Panc1 (cell line): Measurements from ENCODE around the gene PI4K2B. TPM values are rescaled to one million over a fixed set of nuclear protein-coding genes. Genes with fewer than 3 reads are reported as not detected.

Experiments
- ATAC-seq: fragments of 200-7000 bp; cut with Tn5 transposase; 2 replicates; pipeline ENCODE4 v1.9.1; 2020; ENCODE audit warnings: mild to moderate bottlenecking, moderate library complexity
- BruUV-seq: library from RNA; stranded (reverse); fragments of 400-500 nt; replicated peaks from 2 replicates; lab custom pipeline; 2021; lab: Mats Ljungman, UMichigan
- CTCF ChIA-PET: fragments of 300-600 bp; sonication (Branson Sonifier 250); formaldehyde crosslinking; loops from one replicate; lab custom pipeline; 2022; ENCODE audit warnings: antibody characterized with exemption; lab: Charles Lee
- POLR2A ChIA-PET: fragments of 300-600 bp; sonication (Branson Sonifier 250); formaldehyde crosslinking; loops from one replicate; lab custom pipeline; 2022; ENCODE audit warnings: antibody characterized with exemption; lab: Charles Lee
- DNase-seq: peaks from one replicate; pipeline ENCODE4 v3.0.0-alpha.2; 2010; ENCODE audit warnings: low read depth, low spot score
- H3K27ac ChIP-seq: 2 replicates; pipeline ENCODE4 v1.5.1; 2011; ENCODE audit warnings: mild to moderate bottlenecking, low read length, inconsistent platforms
- H3K27me3 ChIP-seq: fragments of 200-500 bp; sonication (Bioruptor generic); 2 replicates; pipeline ENCODE4 v1.6.0; 2014; ENCODE audit warnings: low read length, inconsistent platforms; ENCODE audit not compliant: control insufficient read depth, insufficient read depth
- H3K36me3 ChIP-seq: fragments of 200-500 bp; sonication (Bioruptor generic); 2 replicates; pipeline ENCODE4 v1.5.1; 2014; ENCODE audit warnings: inconsistent platforms, mild to moderate bottlenecking, low read length, moderate library complexity; ENCODE audit not compliant: control insufficient read depth, insufficient read depth
- H3K4me1 ChIP-seq: 2 replicates; pipeline ENCODE4 v1.5.1; 2011; ENCODE audit warnings: inconsistent platforms, mild to moderate bottlenecking, low read length, moderate library complexity; ENCODE audit not compliant: control insufficient read depth, insufficient read depth
- H3K4me3 ChIP-seq, 2 experiments: 2 replicates each; pipeline ENCODE4 v1.5.1; 2011 to 2012; ENCODE audit warnings: low read depth in 2 of 2, low read length in 2 of 2, mild to moderate bottlenecking in 2 of 2, inconsistent platforms in 1 of 2, moderate library complexity in 1 of 2
- H3K9me3 ChIP-seq: fragments of 200-500 bp; sonication (Bioruptor generic); 2 replicates; pipeline ENCODE4 v1.5.1; 2014; ENCODE audit warnings: low read depth, mild to moderate bottlenecking, inconsistent platforms, low read length, moderate library complexity; ENCODE audit not compliant: control insufficient read depth, insufficient read depth
- POLR2AphosphoS5 ChIP-seq: IDR thresholded peaks from 2 replicates; pipeline ENCODE4 v1.6.1; 2012; ENCODE audit warnings: mild to moderate bottlenecking, low read depth, low read length, moderate library complexity
- REST ChIP-seq, 2 experiments: IDR thresholded peaks; 2 replicates each; pipeline ENCODE4 v1.6.1; 2011 to 2012; ENCODE audit warnings: low read depth in 2 of 2, control low read depth in 1 of 2, low read length in 1 of 2, mild to moderate bottlenecking in 1 of 2, moderate library complexity in 1 of 2; ENCODE audit not compliant: insufficient read depth in 1 of 2
- SIN3A ChIP-seq: IDR thresholded peaks from 2 replicates; pipeline ENCODE4 v1.6.1; 2012; ENCODE audit warnings: low read depth, mild to moderate bottlenecking, low read length, moderate library complexity, borderline replicate concordance; ENCODE audit not compliant: insufficient read depth
- TCF7L2 ChIP-seq: IDR thresholded peaks from 2 replicates; pipeline ENCODE4 v1.6.1; 2011; ENCODE audit warnings: mild to moderate bottlenecking, low read depth, low read length, inconsistent platforms
- in situ Hi-C: cut with HindIII; loops from 2 replicates; pipeline ENCODE4 v1.10.0; 2016; ENCODE audit warnings: low sequenced_read_pairs, low pct_unique_long_range_greater_than_20kb
- intact Hi-C: fragments of 100-400 bp; cut with micrococcal nuclease; formaldehyde crosslinking; loops from one replicate; pipeline ENCODE4 v1.10.0; 2022; ENCODE audit not compliant: unreplicated experiment
- total RNA-seq: library from RNA; stranded (reverse); gene quantifications from one replicate; pipeline ENCODE4 v1.2.1, GENCODE V29; 2021; ENCODE audit not compliant: unreplicated experiment
- TF ChIP-seq, protein P1 (sequence below): fragments of 450-650 bp; IDR thresholded peaks from 2 replicates; pipeline ENCODE4 v1.5.1; 2017; ENCODE audit warnings: mild to moderate bottlenecking

Gene PI4K2B
- total RNA-seq, 1 experiment from 2014 or later = 9.6 TPM

DNA sequence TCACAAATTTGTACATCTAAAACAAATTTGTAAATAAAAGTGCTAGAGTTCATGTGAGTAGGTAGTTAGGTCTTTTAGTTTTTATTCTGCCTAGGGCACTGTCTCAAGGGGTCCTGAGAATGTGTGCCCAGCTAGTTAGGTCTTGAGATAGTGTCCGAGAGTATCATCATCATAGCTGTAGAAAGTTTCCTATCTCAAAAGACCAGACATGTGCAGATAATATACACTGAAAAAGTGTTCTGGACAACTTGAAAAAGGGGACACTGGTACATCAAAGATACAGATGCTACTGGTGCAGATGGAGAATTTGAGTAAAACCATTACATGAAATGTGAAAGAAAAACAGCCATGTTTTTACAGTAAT lies 77.0 kb downstream of the PI4K2B start:
- in situ Hi-C loops = no loop called here
- TF ChIP-seq POLR2AphosphoS5 (no peak), SIN3A (no peak), REST (IDR thresholded peaks at IDR 0.05; ENCODE audit: insufficient read depth in 1 of 2, low read depth in 2 of 2, low read length in 1 of 2) (no peak), TCF7L2 (no peak)
- TF ChIP-seq, protein P1, sequence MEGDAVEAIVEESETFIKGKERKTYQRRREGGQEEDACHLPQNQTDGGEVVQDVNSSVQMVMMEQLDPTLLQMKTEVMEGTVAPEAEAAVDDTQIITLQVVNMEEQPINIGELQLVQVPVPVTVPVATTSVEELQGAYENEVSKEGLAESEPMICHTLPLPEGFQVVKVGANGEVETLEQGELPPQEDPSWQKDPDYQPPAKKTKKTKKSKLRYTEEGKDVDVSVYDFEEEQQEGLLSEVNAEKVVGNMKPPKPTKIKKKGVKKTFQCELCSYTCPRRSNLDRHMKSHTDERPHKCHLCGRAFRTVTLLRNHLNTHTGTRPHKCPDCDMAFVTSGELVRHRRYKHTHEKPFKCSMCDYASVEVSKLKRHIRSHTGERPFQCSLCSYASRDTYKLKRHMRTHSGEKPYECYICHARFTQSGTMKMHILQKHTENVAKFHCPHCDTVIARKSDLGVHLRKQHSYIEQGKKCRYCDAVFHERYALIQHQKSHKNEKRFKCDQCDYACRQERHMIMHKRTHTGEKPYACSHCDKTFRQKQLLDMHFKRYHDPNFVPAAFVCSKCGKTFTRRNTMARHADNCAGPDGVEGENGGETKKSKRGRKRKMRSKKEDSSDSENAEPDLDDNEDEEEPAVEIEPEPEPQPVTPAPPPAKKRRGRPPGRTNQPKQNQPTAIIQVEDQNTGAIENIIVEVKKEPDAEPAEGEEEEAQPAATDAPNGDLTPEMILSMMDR = no peak
- no TSS peak for BruUV-seq
- POLR2A ChIA-PET = no interaction called here
- Histone ChIP-seq H3K27ac (no peak overlapping the region), H3K4me1 (peaks cover 6% of the 10 kb centered on the region; the same call in 1 of the 2 replicates), H3K27me3 (no peaks in the 10 kb centered on the region), H3K4me3 (no peak overlapping the region), H3K9me3 (no peaks in the 10 kb centered on the region), H3K36me3 (peaks cover 3% of the 10 kb centered on the region; the same call in 1 of the 2 replicates)
- DNase-seq (no peak), ATAC-seq (no peak)
- CTCF ChIA-PET = interaction anchor here (1.1 kb wide), 1 partner anchor 56 kb away, joined by 5 read pairs; no protein-coding TSS in a partner anchor
- intact Hi-C loops = no loop called here

- Histone ChIP-seq H3K9me3 (no peaks in the 10 kb centered on the region), H3K27me3 (no peaks in the 10 kb centered on the region), H3K4me3 (peak within 1 kb of the TSS; percentile 76 to 93), H3K4me1 (peaks cover 6% of the 10 kb centered on the region; the same call in 1 of the 2 replicates), H3K27ac (peak within 1 kb of the TSS; percentile 85), H3K36me3 (peaks cover 3% of the 10 kb centered on the region; the same call in 1 of the 2 replicates)
- DNase-seq = peak; percentile 52
- in situ Hi-C loops = no loop called here
- ATAC-seq = peak; percentile 99
- no TSS peak for BruUV-seq
- intact Hi-C loops = no loop called here
- POLR2A ChIA-PET = no interaction called here
- TF ChIP-seq, protein P1 = peak; percentile 98
- TF ChIP-seq REST (IDR thresholded peaks at IDR 0.05; ENCODE audit: insufficient read depth in 1 of 2, low read depth in 2 of 2, low read length in 1 of 2) (no peak), POLR2AphosphoS5 (peak; percentile 80), SIN3A (0 out of 2 replicates have a peak, but pooled peaks have one; percentile 57)
- CTCF ChIA-PET = interaction anchor here (0.6 to 1.8 kb wide), 2 partner anchors 54 to 1074 kb away, joined by 3 to 7 read pairs; no protein-coding TSS in a partner anchor
Measured at GRCh38 chr4:25312496-25313200, 78.8 kb downstream of the PI4K2B start, which contains the start of gene ZCCHC4. Gene ZCCHC4 (plus strand): TSS chr4:25312774. CDS start chr4:25312810, 36 bp downstream.
